ENCODE data around the gene VSIG10L. TPM values are rescaled to one million over a fixed set of nuclear protein-coding genes. Genes with fewer than 3 reads are reported as not detected.
A peak's percentile ranks its signal among the peaks of the same experiment; 100 is the strongest.

The VSIG10L gene
- total RNA-seq, 1 donor: 0.72 TPM

GRCh38 chr19:51354742-51355148 is 12.8 kb upstream of the VSIG10L start:
- no peak overlapping the region for H3K27ac ChIP-seq (ENCODE audit: low read depth, low read length)
- peaks cover 14% of the 10 kb centered on the region for H3K4me1 ChIP-seq (ENCODE audit: insufficient read depth, low read length)
- H2AFZ ChIP-seq (ENCODE audit: low read length): no peak overlapping the region
- H4K20me1 ChIP-seq (ENCODE audit: insufficient read depth, low read length): peaks cover 14% of the 10 kb centered on the region
- H3K4me2 ChIP-seq (ENCODE audit: insufficient read depth, low read length): no peak overlapping the region
- peaks cover 22% of the 10 kb centered on the region for H3K79me2 ChIP-seq (ENCODE audit: insufficient read depth, low read length)
- peaks cover 20% of the 10 kb centered on the region for H3K36me3 ChIP-seq (ENCODE audit: insufficient read depth, low read length)
- TF ChIP-seq, protein P1, sequence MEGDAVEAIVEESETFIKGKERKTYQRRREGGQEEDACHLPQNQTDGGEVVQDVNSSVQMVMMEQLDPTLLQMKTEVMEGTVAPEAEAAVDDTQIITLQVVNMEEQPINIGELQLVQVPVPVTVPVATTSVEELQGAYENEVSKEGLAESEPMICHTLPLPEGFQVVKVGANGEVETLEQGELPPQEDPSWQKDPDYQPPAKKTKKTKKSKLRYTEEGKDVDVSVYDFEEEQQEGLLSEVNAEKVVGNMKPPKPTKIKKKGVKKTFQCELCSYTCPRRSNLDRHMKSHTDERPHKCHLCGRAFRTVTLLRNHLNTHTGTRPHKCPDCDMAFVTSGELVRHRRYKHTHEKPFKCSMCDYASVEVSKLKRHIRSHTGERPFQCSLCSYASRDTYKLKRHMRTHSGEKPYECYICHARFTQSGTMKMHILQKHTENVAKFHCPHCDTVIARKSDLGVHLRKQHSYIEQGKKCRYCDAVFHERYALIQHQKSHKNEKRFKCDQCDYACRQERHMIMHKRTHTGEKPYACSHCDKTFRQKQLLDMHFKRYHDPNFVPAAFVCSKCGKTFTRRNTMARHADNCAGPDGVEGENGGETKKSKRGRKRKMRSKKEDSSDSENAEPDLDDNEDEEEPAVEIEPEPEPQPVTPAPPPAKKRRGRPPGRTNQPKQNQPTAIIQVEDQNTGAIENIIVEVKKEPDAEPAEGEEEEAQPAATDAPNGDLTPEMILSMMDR (IDR thresholded peaks at IDR 0.05; ENCODE audit: extremely low read depth, low read depth, low read length): no peak
- H3K9me3 ChIP-seq (ENCODE audit: low read depth, low read length): no peaks in the 10 kb centered on the region
- H3K4me3 ChIP-seq (ENCODE audit: insufficient read depth, low read length): no peak overlapping the region
- no peaks in the 10 kb centered on the region for H3K27me3 ChIP-seq (ENCODE audit: insufficient read depth, low read length)
- DNase-seq (ENCODE audit: insufficient read length, low spot score, missing footprints): no peak

- Histone ChIP-seq H4K20me1 (ENCODE audit: insufficient read depth, low read length) (peaks cover 14% of the 10 kb centered on the region), H3K27me3 (ENCODE audit: insufficient read depth, low read length) (no peaks in the 10 kb centered on the region), H3K79me2 (ENCODE audit: insufficient read depth, low read length) (peaks cover 22% of the 10 kb centered on the region), H2AFZ (ENCODE audit: low read length) (no peak overlapping the region), H3K4me3 (ENCODE audit: insufficient read depth, low read length) (no peak overlapping the region), H3K4me2 (ENCODE audit: insufficient read depth, low read length) (no peak overlapping the region), H3K36me3 (ENCODE audit: insufficient read depth, low read length) (peaks cover 22% of the 10 kb centered on the region), H3K9me3 (ENCODE audit: low read depth, low read length) (no peaks in the 10 kb centered on the region), H3K27ac (ENCODE audit: low read depth, low read length) (no peak overlapping the region), H3K4me1 (ENCODE audit: insufficient read depth, low read length) (peaks cover 9% of the 10 kb centered on the region)
- peak; percentile 19 for DNase-seq (ENCODE audit: insufficient read length, low spot score, missing footprints)
- TF ChIP-seq, protein P1 (IDR thresholded peaks at IDR 0.05; ENCODE audit: extremely low read depth, low read depth, low read length): no peak
These were observed 12.3 kb upstream of the VSIG10L start for GRCh38 chr19:51354103-51354741.

- peaks cover 14% of the 10 kb centered on the region for H4K20me1 ChIP-seq (ENCODE audit: insufficient read depth, low read length)
- H3K4me1 ChIP-seq (ENCODE audit: insufficient read depth, low read length): peaks cover 4% of the 10 kb centered on the region
- peaks cover 29% of the 10 kb centered on the region for H3K36me3 ChIP-seq (ENCODE audit: insufficient read depth, low read length)
- no peak overlapping the region for H3K4me2 ChIP-seq (ENCODE audit: insufficient read depth, low read length)
- TF ChIP-seq, protein P1 (IDR thresholded peaks at IDR 0.05; ENCODE audit: extremely low read depth, low read depth, low read length): no peak
- no peak overlapping the region for H2AFZ ChIP-seq (ENCODE audit: low read length)
- H3K27ac ChIP-seq (ENCODE audit: low read depth, low read length): no peak overlapping the region
- H3K79me2 ChIP-seq (ENCODE audit: insufficient read depth, low read length): peaks cover 19% of the 10 kb centered on the region
- H3K9me3 ChIP-seq (ENCODE audit: low read depth, low read length): no peaks in the 10 kb centered on the region
- DNase-seq (ENCODE audit: insufficient read length, low spot score, missing footprints): peak; percentile 22
- no peaks in the 10 kb centered on the region for H3K27me3 ChIP-seq (ENCODE audit: insufficient read depth, low read length)
- H3K4me3 ChIP-seq (ENCODE audit: insufficient read depth, low read length): no peak overlapping the region
These were observed 10.9 kb upstream of the VSIG10L start for GRCh38 chr19:51352783-51353360.

DNA sequence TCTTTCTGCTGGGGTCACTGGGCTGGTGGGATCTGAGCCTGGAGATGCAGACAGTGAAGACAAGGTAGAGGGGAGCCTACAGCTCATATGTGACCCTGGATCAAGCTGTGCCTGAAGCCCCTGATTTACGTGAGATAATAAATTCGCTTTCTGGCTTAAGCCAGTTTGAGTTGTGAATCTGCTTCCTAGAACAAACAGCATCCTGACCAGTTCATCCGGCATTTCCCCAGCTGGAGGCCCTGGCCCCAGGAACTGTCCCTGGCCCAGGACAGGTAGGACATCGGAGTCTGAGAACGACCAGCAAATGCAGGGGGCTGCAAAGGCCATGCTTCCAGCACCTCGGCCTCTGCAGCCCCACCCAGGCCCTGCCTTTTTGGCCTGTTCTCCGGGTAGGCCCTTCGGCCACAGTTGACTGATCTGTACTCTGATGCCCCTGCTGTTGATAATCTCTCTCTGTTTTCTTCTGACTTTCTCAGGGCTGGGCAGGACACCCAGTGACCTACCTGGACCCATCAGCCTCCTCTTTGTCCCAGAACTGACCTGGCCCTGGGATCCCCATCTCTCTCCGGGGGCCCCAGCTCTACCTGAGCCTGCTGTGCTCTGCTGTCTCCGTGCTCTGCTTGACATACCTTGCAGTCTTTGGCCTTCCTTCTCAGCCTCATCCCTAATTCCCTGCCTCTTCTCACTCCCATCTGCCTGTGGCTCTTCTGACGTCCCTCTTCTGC is 9.5 kb upstream of the VSIG10L start:
- Histone ChIP-seq H3K36me3 (ENCODE audit: insufficient read depth, low read length) (peaks cover 36% of the 10 kb centered on the region), H3K27ac (ENCODE audit: low read depth, low read length) (peak overlapping the region; percentile 75), H3K9me3 (ENCODE audit: low read depth, low read length) (no peaks in the 10 kb centered on the region), H3K4me2 (ENCODE audit: insufficient read depth, low read length) (no peak overlapping the region), H3K4me3 (ENCODE audit: insufficient read depth, low read length) (no peak overlapping the region), H3K79me2 (ENCODE audit: insufficient read depth, low read length) (peaks cover 13% of the 10 kb centered on the region), H2AFZ (ENCODE audit: low read length) (no peak overlapping the region), H3K27me3 (ENCODE audit: insufficient read depth, low read length) (no peaks in the 10 kb centered on the region), H4K20me1 (ENCODE audit: insufficient read depth, low read length) (peaks cover 9% of the 10 kb centered on the region), H3K4me1 (ENCODE audit: insufficient read depth, low read length) (peaks cover 4% of the 10 kb centered on the region)
- TF ChIP-seq, protein P1 (IDR thresholded peaks at IDR 0.05; ENCODE audit: extremely low read depth, low read depth, low read length): no peak
- peak; percentile 26 for DNase-seq (ENCODE audit: insufficient read length, low spot score, missing footprints)
